Activated T-cell treated with anti-CD3 and anti-CD28 coated beads, Interleukin-2, amount 50 U/mL, for 72 hours (primary cell): ENCODE data around the gene LAPTM5. TPM values are rescaled to one million over a fixed set of nuclear protein-coding genes. Genes with fewer than 3 reads are reported as not detected.
"Not testable (repeated sequence)": the region's sequence is repeated elsewhere in the genome, so short reads cannot be mapped to it uniquely, and the experiment has no call there.

Experiments used
- ATAC-seq, 2 donors: fragments of 150-1000 bp; cut with Tn5 transposase; replicated peaks in 1 of 2; 2 replicates each; pipeline ENCODE4 v1.10.0; 2021; ENCODE audit warnings: moderate library complexity in 2 of 2, mild to moderate bottlenecking in 1 of 2
- DNase-seq, 2 donors: peaks; one replicate each; pipeline ENCODE4 v3.0.0; 2021 to 2022; ENCODE audit warnings: mixed read lengths in 1 of 2
- H3K27ac Mint-ChIP-seq: one replicate; pipeline ENCODE4 v1.8.0; 2022; ENCODE audit warnings: mild to moderate bottlenecking, moderate library complexity, mixed read lengths
- H3K27me3 Mint-ChIP-seq: one replicate; pipeline ENCODE4 v1.8.0; 2022; ENCODE audit warnings: low read depth, mixed read lengths
- H3K36me3 Mint-ChIP-seq, 2 donors: one replicate each; pipeline ENCODE4 v1.8.0; 2022; ENCODE audit warnings: mixed read lengths in 2 of 2, mild to moderate bottlenecking in 1 of 2; ENCODE audit not compliant: insufficient read depth in 2 of 2
- H3K4me1 Mint-ChIP-seq: one replicate; pipeline ENCODE4 v1.8.0; 2022; ENCODE audit warnings: low read depth, mixed read lengths
- H3K4me3 Mint-ChIP-seq, 2 donors: one replicate each; pipeline ENCODE4 v1.8.0; 2022; ENCODE audit warnings: mild to moderate bottlenecking in 2 of 2, mixed read lengths in 2 of 2, moderate library complexity in 2 of 2
- H3K9me3 Mint-ChIP-seq, 2 donors: one replicate each; pipeline ENCODE4 v1.8.0; 2022; ENCODE audit warnings: mixed read lengths in 2 of 2
- total RNA-seq, 2 donors: library from RNA; stranded (reverse); gene quantifications; one replicate each; pipeline ENCODE4 v1.2.3, GENCODE V29; 2022

Gene LAPTM5
- total RNA-seq, 2 donors from 2014 or later = 220 to 281 TPM

GRCh38 chr1:30791868-30792267, 34.3 kb upstream of the LAPTM5 start:
- Mint-ChIP-seq H3K9me3 (no peaks in the 10 kb centered on the region), H3K27me3 (peaks cover 26% of the 10 kb centered on the region), H3K4me3 (no peak overlapping the region), H3K36me3 (no peaks in the 10 kb centered on the region), H3K27ac (no peak overlapping the region), H3K4me1 (peaks cover 10% of the 10 kb centered on the region)
- no peak for ATAC-seq
- DNase-seq = no peak

GRCh38 chr1:30790850-30791778, 33.5 kb upstream of the LAPTM5 start:
- H3K27ac Mint-ChIP-seq = peak overlapping the region; percentile 83
- H3K36me3 Mint-ChIP-seq = no peaks in the 10 kb centered on the region
- peak overlapping the region in 1 of 2 donors; percentile 16 for H3K4me3 Mint-ChIP-seq
- DNase-seq = no peak
- H3K27me3 Mint-ChIP-seq = peaks cover 26% of the 10 kb centered on the region
- H3K9me3 Mint-ChIP-seq = no peaks in the 10 kb centered on the region
- ATAC-seq = no peak
- peaks cover 10% of the 10 kb centered on the region for H3K4me1 Mint-ChIP-seq

GRCh38 chr1:30790256-30790525, 32.6 kb upstream of the LAPTM5 start:
- H3K9me3 Mint-ChIP-seq, H3K4me1 Mint-ChIP-seq, DNase-seq, H3K4me3 Mint-ChIP-seq, H3K36me3 Mint-ChIP-seq, H3K27ac Mint-ChIP-seq, ATAC-seq: not testable (repeated sequence)
- H3K27me3 Mint-ChIP-seq = peaks cover 26% of the 10 kb centered on the region

GRCh38 chr1:30789388-30790255, 32.0 kb upstream of the LAPTM5 start:
- Mint-ChIP-seq H3K36me3 (no peaks in the 10 kb centered on the region), H3K4me3 (no peak overlapping the region), H3K27ac (no peak overlapping the region), H3K9me3 (no peaks in the 10 kb centered on the region), H3K4me1 (peaks cover 10% of the 10 kb centered on the region), H3K27me3 (peaks cover 26% of the 10 kb centered on the region)
- DNase-seq (no peak), ATAC-seq (no peak)

- peaks cover 26% of the 10 kb centered on the region for H3K27me3 Mint-ChIP-seq
- H3K4me1 Mint-ChIP-seq = peaks cover 10% of the 10 kb centered on the region
- DNase-seq (no peak), ATAC-seq (no peak)
- H3K4me3 Mint-ChIP-seq = no peak overlapping the region
- H3K27ac Mint-ChIP-seq = no peak overlapping the region
- no peaks in the 10 kb centered on the region for H3K9me3 Mint-ChIP-seq
- no peaks in the 10 kb centered on the region for H3K36me3 Mint-ChIP-seq
These were observed 31.2 kb upstream of the LAPTM5 start for GRCh38 chr1:30788580-30789387.

GRCh38 chr1:30787856-30788495, 30.4 kb upstream of the LAPTM5 start:
- no peak for ATAC-seq

GRCh38 chr1:30787266-30787665, 29.7 kb upstream of the LAPTM5 start:
- Mint-ChIP-seq H3K27me3 (peaks cover 21% of the 10 kb centered on the region), H3K27ac (no peak overlapping the region), H3K36me3 (no peaks in the 10 kb centered on the region), H3K9me3 (no peaks in the 10 kb centered on the region), H3K4me3 (no peak overlapping the region), H3K4me1 (peaks cover 10% of the 10 kb centered on the region)
- DNase-seq = no peak
- no peak for ATAC-seq

More at GRCh38 chr1:30787856-30788495, 30.4 kb upstream of the LAPTM5 start:
- H3K27ac Mint-ChIP-seq = no peak overlapping the region
- DNase-seq = no peak
- H3K9me3 Mint-ChIP-seq = no peaks in the 10 kb centered on the region
- peaks cover 10% of the 10 kb centered on the region for H3K4me1 Mint-ChIP-seq
- no peaks in the 10 kb centered on the region for H3K36me3 Mint-ChIP-seq
- no peak overlapping the region for H3K4me3 Mint-ChIP-seq
- peaks cover 24% of the 10 kb centered on the region for H3K27me3 Mint-ChIP-seq

GRCh38 chr1:30786264-30786991, 28.9 kb upstream of the LAPTM5 start:
- H3K4me3 Mint-ChIP-seq = no peak overlapping the region
- no peaks in the 10 kb centered on the region for H3K9me3 Mint-ChIP-seq
- H3K36me3 Mint-ChIP-seq = no peaks in the 10 kb centered on the region
- peaks cover 10% of the 10 kb centered on the region for H3K4me1 Mint-ChIP-seq
- ATAC-seq = no peak
- peaks cover 19% of the 10 kb centered on the region for H3K27me3 Mint-ChIP-seq
- no peak overlapping the region for H3K27ac Mint-ChIP-seq
- DNase-seq = no peak

GRCh38 chr1:30785714-30786113, 28.1 kb upstream of the LAPTM5 start:
- Mint-ChIP-seq H3K27ac (no peak overlapping the region), H3K9me3 (no peaks in the 10 kb centered on the region), H3K4me1 (peaks cover 2% of the 10 kb centered on the region), H3K27me3 (peaks cover 12% of the 10 kb centered on the region), H3K36me3 (no peaks in the 10 kb centered on the region), H3K4me3 (no peak overlapping the region)
- DNase-seq = no peak
- no peak for ATAC-seq

- Mint-ChIP-seq H3K27ac (no peak overlapping the region), H3K9me3 (no peaks in the 10 kb centered on the region), H3K4me1 (no peaks in the 10 kb centered on the region), H3K27me3 (peaks cover 11% of the 10 kb centered on the region), H3K4me3 (no peak overlapping the region), H3K36me3 (no peaks in the 10 kb centered on the region)
- ATAC-seq (no peak), DNase-seq (no peak)
These were observed 27.6 kb upstream of the LAPTM5 start for GRCh38 chr1:30785181-30785580.

- no peak overlapping the region for H3K4me3 Mint-ChIP-seq
- DNase-seq (no peak), ATAC-seq (no peak)
- H3K27me3 Mint-ChIP-seq = peaks cover 8% of the 10 kb centered on the region
- H3K36me3 Mint-ChIP-seq = no peaks in the 10 kb centered on the region
- H3K27ac Mint-ChIP-seq = no peak overlapping the region
- H3K4me1 Mint-ChIP-seq = peaks cover 12% of the 10 kb centered on the region
- no peaks in the 10 kb centered on the region for H3K9me3 Mint-ChIP-seq
These were observed 25.8 kb upstream of the LAPTM5 start for GRCh38 chr1:30783256-30783915.
